Adrenal gland (tissue), 12 donors: ENCODE results near the gene JAM2. TPM values are rescaled to one million over a fixed set of nuclear protein-coding genes. Genes with fewer than 3 reads are reported as not detected.

Experiments used
- DNase-seq, 7 donors: peaks; one replicate each; pipeline ENCODE4 v3.0.0-alpha.2; 2019 to 2020
- H3K27ac ChIP-seq, 5 donors: fragments of 200-600 bp; sonication (generic) in 4 of 5; 1 replicate in 3 of 5; 2 replicates in 2 of 5; pipeline versions ENCODE4 v1.5.1 to v1.8.0; 2016 to 2020; ENCODE audit warnings: mild to moderate bottlenecking in 1 of 5
- H3K27me3 ChIP-seq: fragments of 200-600 bp; 2 replicates; pipeline ENCODE4 v1.8.0; 2021
- H3K36me3 ChIP-seq, 2 donors: fragments of 200-600 bp; replicated peaks in 1 of 2; 1 replicate in 1 of 2; 2 replicates in 1 of 2; pipeline versions ENCODE4 v1.5.1 to v1.8.0; 2018 to 2022
- H3K4me1 ChIP-seq, 2 donors: fragments of 200-600 bp; replicated peaks in 1 of 2; 1 replicate in 1 of 2; 2 replicates in 1 of 2; pipeline versions ENCODE4 v1.5.1 to v1.8.0; 2018 to 2021
- H3K4me3 ChIP-seq, 4 donors: fragments of 200-600 bp; sonication (generic) in 3 of 4; one replicate each; pipeline ENCODE4 v1.5.1; 2016 to 2018
- H3K9me3 ChIP-seq, 3 donors: fragments of 200-600 bp; sonication (generic) in 1 of 3; replicated peaks in 1 of 3; 1 replicate in 2 of 3; 2 replicates in 1 of 3; pipeline versions ENCODE4 v1.5.1 to v1.8.0; 2016 to 2021
- POLR2A ChIP-seq, 2 donors: fragments of 450-650 bp; IDR thresholded peaks; one replicate each; pipeline ENCODE4 v1.6.1; 2017; ENCODE audit warnings: antibody characterized with exemption in 2 of 2, mild to moderate bottlenecking in 2 of 2, moderate library complexity in 1 of 2
- WGBS, 4 donors: extraction: QIAGEN DNeasy Blood & Tissue Kit in 2 of 4; methylation state at CpG; one replicate each; pipeline versions ENCODE4 v1.1.5 to v1.1.7; 2013 to 2017; 5-methylcytosine and 5-hydroxymethylcytosine counted together
- intact Hi-C, 2 donors: fragments of 100-400 bp; cut with DNase I; formaldehyde crosslinking; loops; one replicate each; pipeline versions ENCODE4 v1.14.1 to v1.15.0; 2022 to 2023
- polyA plus RNA-seq, 3 donors: library from polyadenylated mRNA; stranded (reverse); fragments of 200-250 nt in 2 of 3; fragments of 350-450 nt in 1 of 3; fragmentation: Illumina TruSeq in 1 of 3; extraction: RNeasy Lipid Tissue Mini Kit (QIAGEN cat#74804) in 1 of 3; gene quantifications; one replicate each; pipeline ENCODE4 v1.2.3, GENCODE V29; 2013 to 2014
- total RNA-seq, 9 donors: library from RNA; depleted of rRNA in 4 of 9; stranded (reverse); fragments of >200 nt in 4 of 9; fragments of 120-200 nt in 1 of 9; fragmentation: NEBNext Ultra II Directional in 1 of 9; extraction: Animal tissue kit (Norgen Biotek cat#: 25700) in 1 of 9; gene quantifications; one replicate each; pipeline versions ENCODE4 v1.1.0 to v1.2.4, GENCODE V29; 2013 to 2023
- TF ChIP-seq, protein P1 (sequence below), 6 experiments: fragments of 450-650 bp in 4 of 6; fragments of 200-600 bp in 2 of 6; sonication (generic) in 1 of 6; IDR thresholded peaks; 1 replicate in 5 of 6; 2 replicates in 1 of 6; pipeline versions ENCODE4 v1.5.1 to v1.8.0; 2016 to 2021; ENCODE audit warnings: antibody characterized with exemption in 6 of 6, mild to moderate bottlenecking in 2 of 6, moderate library complexity in 1 of 6
- donor health status: healthy with polysubstance abuse.
- donor health status: Bipolar disorder and iron deficiency.
- donor health status: DM: yes; HTN: yes; CAD: no.
- donor health status: DM: no; HTN: no; CAD: no.
- donor health status: DM: no; HTN: no; CAD: no.
- donor health status: DM: yes; HTN: yes; CAD: no.

JAM2 gene
- total and polyA plus RNA-seq, 12 donors, result 2.1 to 38.6 (median 17.7) TPM

DNA sequence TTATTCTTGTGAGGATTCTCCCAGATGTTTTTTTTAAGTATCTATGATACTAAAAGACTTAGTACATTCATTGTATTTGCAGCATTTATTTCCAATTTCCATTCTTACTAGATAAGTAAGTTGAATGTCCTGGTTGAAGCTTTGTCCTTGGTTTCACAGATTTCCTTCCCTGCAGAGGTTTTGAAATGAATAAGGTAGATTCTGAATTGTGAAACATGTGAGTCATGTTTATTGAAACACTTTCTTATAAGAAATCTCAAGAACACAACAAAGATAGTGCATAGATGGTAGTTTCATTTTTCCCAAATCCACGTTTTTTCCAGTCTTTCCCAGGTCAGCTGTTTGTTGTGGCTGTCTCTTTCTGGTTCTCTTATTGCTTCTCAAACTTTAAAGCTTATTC is 120.5 kb downstream of the JAM2 start:
- Histone ChIP-seq H3K36me3 (peaks cover 0 to 26% of the 10 kb centered on the region in 2 donors), H3K27ac (no peak overlapping the region), H3K4me1 (peaks cover 0 to 11% of the 10 kb centered on the region in 2 donors), H3K9me3 (no peaks in the 10 kb centered on the region), H3K4me3 (no peak overlapping the region), H3K27me3 (no peaks in the 10 kb centered on the region)
- intact Hi-C loops, result no loop called here
- 46 to 58% (median 52%) methylated on average over 1 of the region's 1 CpG for WGBS, 4 donors
- TF ChIP-seq, protein P1, sequence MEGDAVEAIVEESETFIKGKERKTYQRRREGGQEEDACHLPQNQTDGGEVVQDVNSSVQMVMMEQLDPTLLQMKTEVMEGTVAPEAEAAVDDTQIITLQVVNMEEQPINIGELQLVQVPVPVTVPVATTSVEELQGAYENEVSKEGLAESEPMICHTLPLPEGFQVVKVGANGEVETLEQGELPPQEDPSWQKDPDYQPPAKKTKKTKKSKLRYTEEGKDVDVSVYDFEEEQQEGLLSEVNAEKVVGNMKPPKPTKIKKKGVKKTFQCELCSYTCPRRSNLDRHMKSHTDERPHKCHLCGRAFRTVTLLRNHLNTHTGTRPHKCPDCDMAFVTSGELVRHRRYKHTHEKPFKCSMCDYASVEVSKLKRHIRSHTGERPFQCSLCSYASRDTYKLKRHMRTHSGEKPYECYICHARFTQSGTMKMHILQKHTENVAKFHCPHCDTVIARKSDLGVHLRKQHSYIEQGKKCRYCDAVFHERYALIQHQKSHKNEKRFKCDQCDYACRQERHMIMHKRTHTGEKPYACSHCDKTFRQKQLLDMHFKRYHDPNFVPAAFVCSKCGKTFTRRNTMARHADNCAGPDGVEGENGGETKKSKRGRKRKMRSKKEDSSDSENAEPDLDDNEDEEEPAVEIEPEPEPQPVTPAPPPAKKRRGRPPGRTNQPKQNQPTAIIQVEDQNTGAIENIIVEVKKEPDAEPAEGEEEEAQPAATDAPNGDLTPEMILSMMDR (IDR thresholded peaks at IDR 0.05), result no peak
- TF ChIP-seq POLR2A (IDR thresholded peaks at IDR 0.05), result no peak
- DNase-seq, result no peak

DNA sequence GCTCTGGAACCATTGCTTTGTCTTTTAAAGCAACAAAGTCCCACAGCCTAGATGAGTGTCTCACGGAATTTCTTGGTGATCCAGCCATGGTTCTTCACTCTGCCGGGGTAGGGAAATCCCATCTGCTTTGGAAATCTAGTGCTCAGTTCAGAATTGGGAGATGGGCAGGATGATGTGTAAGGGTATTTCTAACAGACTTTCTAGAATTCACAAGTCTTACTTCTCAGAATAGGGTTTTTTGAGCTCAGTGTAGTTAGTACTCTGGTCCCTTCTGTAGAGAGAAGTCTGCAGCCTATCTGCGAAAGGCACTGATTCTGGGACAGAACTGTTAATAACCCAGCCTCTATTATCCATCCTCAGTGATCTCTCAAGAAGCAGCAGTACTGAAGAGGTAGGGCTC is 121.0 kb downstream of the JAM2 start:
- no peak for TF ChIP-seq POLR2A (IDR thresholded peaks at IDR 0.05)
- TF ChIP-seq, protein P1 (IDR thresholded peaks at IDR 0.05), result no peak
- WGBS, 4 donors, result 94 to 98% (median 95%) methylated on average over 3 of the region's 3 CpGs
- Histone ChIP-seq H3K4me3 (no peak overlapping the region), H3K27me3 (no peaks in the 10 kb centered on the region), H3K36me3 (peaks cover 0 to 30% of the 10 kb centered on the region in 2 donors), H3K27ac (no peak overlapping the region), H3K4me1 (peaks cover 0 to 11% of the 10 kb centered on the region in 2 donors), H3K9me3 (no peaks in the 10 kb centered on the region)
- intact Hi-C loops, result no loop called here
- DNase-seq, result no peak

DNA sequence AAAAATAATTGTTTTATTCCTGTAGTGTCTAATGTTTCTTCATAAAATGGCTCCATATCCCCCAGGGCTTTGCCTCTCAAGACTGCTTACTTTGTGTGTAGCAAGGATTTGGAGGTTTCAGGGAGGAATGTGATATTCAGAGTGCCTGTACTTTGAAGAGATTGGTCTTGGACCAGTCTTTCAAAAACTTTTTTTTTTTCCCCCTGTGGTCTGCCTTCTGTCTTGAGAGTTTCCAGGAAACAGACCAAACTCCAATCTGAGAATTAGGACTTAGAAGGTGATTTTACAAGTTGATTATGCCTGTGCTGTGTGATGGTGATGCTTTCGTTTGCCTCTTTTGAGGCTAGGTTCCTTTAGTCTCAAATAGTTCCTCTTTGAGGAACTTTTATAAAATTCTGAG is 121.6 kb downstream of the JAM2 start:
- TF ChIP-seq POLR2A (IDR thresholded peaks at IDR 0.05), result no peak
- TF ChIP-seq, protein P1 (IDR thresholded peaks at IDR 0.05), result no peak
- Histone ChIP-seq H3K4me1 (peaks cover 0 to 11% of the 10 kb centered on the region in 2 donors), H3K36me3 (peaks cover 0 to 35% of the 10 kb centered on the region in 2 donors), H3K27me3 (no peaks in the 10 kb centered on the region), H3K27ac (no peak overlapping the region), H3K4me3 (no peak overlapping the region), H3K9me3 (no peaks in the 10 kb centered on the region)
- DNase-seq, result no peak
- intact Hi-C loops, result no loop called here
- WGBS, 4 donors, result 89 to 97% (median 94%) methylated on average over 1 of the region's 1 CpG

DNA sequence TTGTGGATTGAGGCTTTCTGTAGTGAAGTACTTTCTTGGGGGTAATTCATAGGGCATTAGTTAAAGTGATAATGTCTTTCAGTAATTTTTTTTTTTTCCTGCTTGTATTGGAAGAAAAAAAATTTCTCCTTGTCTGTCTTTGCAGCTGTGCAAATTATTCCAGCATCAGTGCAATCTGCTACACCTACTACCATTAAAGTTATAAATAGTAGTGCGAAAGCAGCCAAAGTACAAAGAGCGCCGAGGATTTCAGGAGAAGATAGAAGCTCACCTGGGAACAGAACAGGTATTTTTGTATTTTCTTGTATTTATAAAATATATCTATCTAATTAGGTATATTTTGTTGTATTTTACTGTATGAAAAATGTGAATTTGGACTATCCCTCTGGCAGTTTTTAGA is 125.0 kb downstream of the JAM2 start:
- no peak for DNase-seq
- Histone ChIP-seq H3K9me3 (no peaks in the 10 kb centered on the region), H3K36me3 (peaks cover 0 to 29% of the 10 kb centered on the region in 2 donors), H3K27me3 (no peaks in the 10 kb centered on the region), H3K4me1 (peaks cover 0 to 11% of the 10 kb centered on the region in 2 donors), H3K4me3 (no peak overlapping the region), H3K27ac (no peak overlapping the region)
- no peak for TF ChIP-seq POLR2A (IDR thresholded peaks at IDR 0.05)
- TF ChIP-seq, protein P1 (IDR thresholded peaks at IDR 0.05), result no peak
- WGBS, 4 donors, result 94 to 99% (median 98%) methylated on average over 3 of the region's 3 CpGs
- intact Hi-C loops, result no loop called here

Other genes with a start within 250 kb of the JAM2 start
- 10 to 100 TPM; 19.4 to 85.5 (median 42.8) TPM for gene MRPL39, start 31.8 kb upstream of the JAM2 start, total RNA-seq
- gene MRPL39, start 31.8 kb upstream of the JAM2 start, polyA plus RNA-seq, result 10 to 100 TPM; 22.5 to 90.7 (median 40.7) TPM
- 100 to 1,000 TPM in 8 of 9 donors, 10 to 100 TPM in 1; 88.5 to 245 (median 181) TPM for gene ATP5PF, start 95.6 kb downstream of the JAM2 start, total RNA-seq
- 100 to 1,000 TPM; 198 to 552 (median 296) TPM for gene ATP5PF, start 95.6 kb downstream of the JAM2 start, polyA plus RNA-seq
- 10 to 100 TPM; 15.3 to 33.0 (median 21.6) TPM for gene GABPA, start 95.7 kb downstream of the JAM2 start, total RNA-seq
- 10 to 100 TPM in 1 of 3 donors, 1 to 10 TPM in 2; 7.2 to 21.0 (median 9.0) TPM for gene GABPA, start 95.7 kb downstream of the JAM2 start, polyA plus RNA-seq